ENCODE measurements around the gene GYS1.

Gene GYS1

GRCh38 chr19:48997972-48998371 is 4.9 kb upstream of the GYS1 start:
- H3K27ac ChIP-seq (ENCODE audit: low read depth, low read length, poor library complexity, severe bottlenecking), result no peak overlapping the region
- H3K9ac ChIP-seq (ENCODE audit: low read length), result no peak overlapping the region
- no peak overlapping the region for H3K4me3 ChIP-seq (ENCODE audit: low read depth, low read length, poor library complexity, severe bottlenecking)
- H3K4me1 ChIP-seq (ENCODE audit: insufficient read depth, low read length, severe bottlenecking), result peaks cover 20% of the 10 kb centered on the region
- TF ChIP-seq CTCF (IDR thresholded peaks at IDR 0.05; ENCODE audit: low read length), result peak; percentile 70
- no peak for TF ChIP-seq EZH2 (IDR thresholded peaks at IDR 0.05; ENCODE audit: borderline replicate concordance, low read length)
- H3F3A ChIP-seq (ENCODE audit: insufficient read depth, low read length), result no peaks in the 10 kb centered on the region
- H3K27me3 ChIP-seq (ENCODE audit: insufficient read depth, low read length), result no peaks in the 10 kb centered on the region
- no peak overlapping the region for H2AFZ ChIP-seq (ENCODE audit: low read length)
- H3K4me2 ChIP-seq (ENCODE audit: low read length), result no peak overlapping the region
- H3K9me3 ChIP-seq (ENCODE audit: low read length), result no peaks in the 10 kb centered on the region
- no peaks in the 10 kb centered on the region for H3K9me2 ChIP-seq (ENCODE audit: low read depth, low read length)
- no peaks in the 10 kb centered on the region for H4K20me1 ChIP-seq (ENCODE audit: insufficient read depth, low read length)
- H3K79me2 ChIP-seq (ENCODE audit: insufficient read depth, low read length), result peaks cover 21% of the 10 kb centered on the region
- peaks cover 27% of the 10 kb centered on the region for H3K36me3 ChIP-seq (ENCODE audit: insufficient read depth, low read length)

- H2AFZ ChIP-seq (ENCODE audit: low read length), result no peak overlapping the region
- peak overlapping the region; percentile 100 for H3K4me2 ChIP-seq (ENCODE audit: low read length)
- no peaks in the 10 kb centered on the region for H3K9me3 ChIP-seq (ENCODE audit: low read length)
- peak overlapping the region; percentile 87 for H3K27ac ChIP-seq (ENCODE audit: low read depth, low read length, poor library complexity, severe bottlenecking)
- H3K9ac ChIP-seq (ENCODE audit: low read length), result peak overlapping the region; percentile 98
- no peaks in the 10 kb centered on the region for H3F3A ChIP-seq (ENCODE audit: insufficient read depth, low read length)
- H4K20me1 ChIP-seq (ENCODE audit: insufficient read depth, low read length), result no peaks in the 10 kb centered on the region
- no peaks in the 10 kb centered on the region for H3K27me3 ChIP-seq (ENCODE audit: insufficient read depth, low read length)
- H3K79me2 ChIP-seq (ENCODE audit: insufficient read depth, low read length), result peaks cover 27% of the 10 kb centered on the region
- H3K36me3 ChIP-seq (ENCODE audit: insufficient read depth, low read length), result peaks cover under 1% of the 10 kb centered on the region; the same call in 1 of the 2 replicates
- H3K9me2 ChIP-seq (ENCODE audit: low read depth, low read length), result no peaks in the 10 kb centered on the region
- H3K4me1 ChIP-seq (ENCODE audit: insufficient read depth, low read length, severe bottlenecking), result peaks cover 24% of the 10 kb centered on the region
- no peak for TF ChIP-seq EZH2 (IDR thresholded peaks at IDR 0.05; ENCODE audit: borderline replicate concordance, low read length)
- TF ChIP-seq CTCF (IDR thresholded peaks at IDR 0.05; ENCODE audit: low read length), result no peak
- H3K4me3 ChIP-seq (ENCODE audit: low read depth, low read length, poor library complexity, severe bottlenecking), result peak overlapping the region; percentile 99
Measured at GRCh38 chr19:48994035-48994386, 902 bp upstream of the GYS1 start.

- Histone ChIP-seq H3K4me2 (ENCODE audit: low read length) (peak overlapping the region; percentile 88), H3K9me3 (ENCODE audit: low read length) (no peaks in the 10 kb centered on the region), H3K79me2 (ENCODE audit: insufficient read depth, low read length) (peaks cover 27% of the 10 kb centered on the region), H3K9ac (ENCODE audit: low read length) (peak overlapping the region; percentile 93), H4K20me1 (ENCODE audit: insufficient read depth, low read length) (no peaks in the 10 kb centered on the region), H3F3A (ENCODE audit: insufficient read depth, low read length) (no peaks in the 10 kb centered on the region), H3K27ac (ENCODE audit: low read depth, low read length, poor library complexity, severe bottlenecking) (peak overlapping the region; percentile 37), H3K36me3 (ENCODE audit: insufficient read depth, low read length) (peaks cover 11% of the 10 kb centered on the region; the same call in 1 of the 2 replicates), H3K9me2 (ENCODE audit: low read depth, low read length) (no peaks in the 10 kb centered on the region), H3K27me3 (ENCODE audit: insufficient read depth, low read length) (no peaks in the 10 kb centered on the region), H3K4me1 (ENCODE audit: insufficient read depth, low read length, severe bottlenecking) (peaks cover 27% of the 10 kb centered on the region), H2AFZ (ENCODE audit: low read length) (no peak overlapping the region), H3K4me3 (ENCODE audit: low read depth, low read length, poor library complexity, severe bottlenecking) (peak overlapping the region; percentile 99)
- TF ChIP-seq EZH2 (IDR thresholded peaks at IDR 0.05; ENCODE audit: borderline replicate concordance, low read length) (no peak), CTCF (IDR thresholded peaks at IDR 0.05; ENCODE audit: low read length) (no peak)
Measured at GRCh38 chr19:48992581-48993174, 431 bp downstream of the GYS1 start.
